GM12873 (cell line): ENCODE data around the gene ZBTB48.

Experiments
- TF ChIP-seq, protein P1 (sequence below): IDR thresholded peaks from 2 replicates; pipeline ENCODE4 v1.5.1; 2012; ENCODE audit warnings: low read depth, mild to moderate bottlenecking, moderate library complexity, low read length, control low read depth; ENCODE audit not compliant: insufficient read depth; ENCODE audit errors: missing control alignments

The ZBTB48 gene

GRCh38 chr1:6612641-6613360 lies 33.0 kb downstream of the ZBTB48 start:
- TF ChIP-seq, protein P1, sequence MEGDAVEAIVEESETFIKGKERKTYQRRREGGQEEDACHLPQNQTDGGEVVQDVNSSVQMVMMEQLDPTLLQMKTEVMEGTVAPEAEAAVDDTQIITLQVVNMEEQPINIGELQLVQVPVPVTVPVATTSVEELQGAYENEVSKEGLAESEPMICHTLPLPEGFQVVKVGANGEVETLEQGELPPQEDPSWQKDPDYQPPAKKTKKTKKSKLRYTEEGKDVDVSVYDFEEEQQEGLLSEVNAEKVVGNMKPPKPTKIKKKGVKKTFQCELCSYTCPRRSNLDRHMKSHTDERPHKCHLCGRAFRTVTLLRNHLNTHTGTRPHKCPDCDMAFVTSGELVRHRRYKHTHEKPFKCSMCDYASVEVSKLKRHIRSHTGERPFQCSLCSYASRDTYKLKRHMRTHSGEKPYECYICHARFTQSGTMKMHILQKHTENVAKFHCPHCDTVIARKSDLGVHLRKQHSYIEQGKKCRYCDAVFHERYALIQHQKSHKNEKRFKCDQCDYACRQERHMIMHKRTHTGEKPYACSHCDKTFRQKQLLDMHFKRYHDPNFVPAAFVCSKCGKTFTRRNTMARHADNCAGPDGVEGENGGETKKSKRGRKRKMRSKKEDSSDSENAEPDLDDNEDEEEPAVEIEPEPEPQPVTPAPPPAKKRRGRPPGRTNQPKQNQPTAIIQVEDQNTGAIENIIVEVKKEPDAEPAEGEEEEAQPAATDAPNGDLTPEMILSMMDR: no peak

- TF ChIP-seq, protein P1: no peak
These were observed 33.7 kb downstream of the ZBTB48 start, which contains the start of gene PHF13 for GRCh38 chr1:6613361-6614018. TSS of gene PHF13 (plus strand) at chr1:6613731. CDS start at chr1:6614067, 336 bp downstream.

- TF ChIP-seq, protein P1: no peak
These were observed 34.5 kb downstream of the ZBTB48 start for GRCh38 chr1:6614019-6614928.

- TF ChIP-seq, protein P1: no peak
These were observed 35.4 kb downstream of the ZBTB48 start for GRCh38 chr1:6614929-6615785.

DNA sequence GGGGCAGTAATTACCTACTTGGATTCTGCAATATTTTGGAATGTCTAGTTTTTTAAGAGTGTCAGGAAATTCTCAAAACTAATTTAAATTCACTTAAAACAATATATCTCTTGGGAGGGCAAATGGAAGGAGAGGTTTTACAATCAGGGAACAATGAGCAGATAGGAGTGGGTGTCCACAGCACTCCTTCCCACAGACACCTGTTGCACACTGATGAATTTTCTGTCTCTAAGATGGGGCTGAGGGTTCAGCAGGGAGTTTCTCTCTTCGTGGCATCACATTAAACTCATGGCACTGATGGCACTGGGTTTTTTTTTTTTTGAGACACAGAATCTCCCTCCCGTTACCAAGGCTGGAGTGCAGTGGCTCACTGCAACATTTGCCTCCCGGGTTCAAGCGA lies 39.3 kb downstream of the ZBTB48 start:
- TF ChIP-seq, protein P1: no peak

DNA sequence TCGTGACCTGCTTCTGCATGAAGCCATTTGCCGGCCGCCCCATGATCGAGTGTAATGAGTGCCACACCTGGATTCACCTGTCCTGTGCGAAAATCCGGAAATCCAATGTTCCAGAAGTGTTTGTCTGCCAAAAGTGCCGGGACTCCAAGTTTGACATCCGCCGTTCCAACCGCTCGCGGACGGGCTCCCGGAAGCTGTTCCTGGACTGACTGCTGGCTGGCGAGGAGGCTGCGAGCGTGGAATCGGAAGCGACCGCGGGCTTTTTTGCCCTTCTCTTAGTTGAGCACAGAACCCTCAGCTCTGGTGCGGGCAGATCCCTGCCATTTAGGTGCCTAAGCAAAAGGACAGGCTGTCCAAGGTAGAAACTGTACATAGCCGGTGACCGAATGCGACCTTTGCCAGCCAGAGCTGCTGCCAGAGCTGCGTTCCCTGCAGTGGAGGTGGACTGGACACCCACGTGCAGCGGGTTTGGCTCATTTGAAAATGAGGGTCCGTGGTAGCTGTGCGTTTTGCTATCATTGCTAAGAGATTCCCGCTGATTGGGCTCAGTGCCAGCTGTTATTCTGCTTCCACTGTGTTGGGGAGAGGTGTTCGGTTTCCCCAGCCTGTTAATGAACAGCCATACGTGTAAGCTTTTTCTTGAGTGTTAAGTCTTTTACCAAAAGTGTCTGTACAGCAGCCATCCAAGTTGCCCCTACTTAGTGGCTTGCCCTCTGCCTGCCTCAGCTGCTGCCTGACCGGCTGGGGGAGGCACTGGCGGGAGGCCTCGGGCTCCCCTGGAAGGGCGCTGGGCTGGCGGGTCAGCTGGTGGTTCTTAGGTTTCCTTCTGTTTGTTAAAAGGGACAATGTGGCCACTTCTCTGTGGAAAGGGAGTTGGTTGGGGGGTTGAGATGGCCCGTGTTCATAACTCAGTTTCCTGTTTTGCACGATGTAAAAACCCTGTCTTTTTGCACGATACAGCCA lies 41.9 kb downstream of the ZBTB48 start:
- TF ChIP-seq, protein P1: no peak
